ENCODE results near the gene SCN1B.
"Not testable (repeated sequence)": the region's sequence is repeated elsewhere in the genome, so short reads cannot be mapped to it uniquely, and the experiment has no call there.

SCN1B gene

DNA sequence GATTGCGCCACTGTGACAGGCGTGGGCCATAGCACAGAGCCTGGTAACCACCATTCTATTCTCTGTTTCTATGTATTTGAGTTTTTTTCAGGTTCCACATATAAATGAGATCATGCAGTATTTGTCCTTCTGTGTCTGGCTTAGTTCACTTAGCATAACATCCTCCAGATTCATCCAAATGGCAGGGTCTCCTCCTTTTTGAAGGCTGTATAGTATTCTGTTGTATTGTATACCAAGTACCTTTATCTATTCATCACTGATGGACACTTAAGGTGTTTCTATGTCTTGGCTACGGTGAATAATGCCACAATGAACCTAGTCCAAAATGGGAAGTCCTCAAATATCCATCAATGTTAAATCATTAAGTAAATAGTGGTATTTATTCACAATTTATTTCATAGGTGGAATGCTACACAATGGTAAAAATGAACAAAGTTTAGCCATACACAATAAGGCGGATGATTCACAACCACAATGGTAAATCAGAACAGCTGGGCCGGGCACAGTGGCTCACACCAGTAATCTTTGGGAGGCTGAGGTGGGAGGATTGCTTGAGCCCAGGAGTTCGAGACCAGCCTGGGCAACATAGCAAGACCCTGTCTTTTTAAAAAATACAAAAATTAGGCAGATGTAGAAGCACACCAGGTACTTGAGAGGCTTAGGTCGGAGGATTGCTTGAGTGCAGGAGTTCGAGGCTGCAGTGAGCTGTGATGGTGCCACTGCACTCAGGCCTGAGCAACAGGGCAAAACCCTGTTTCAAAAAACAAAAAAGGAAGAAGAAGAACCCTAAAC is 38.5 kb upstream of the SCN1B start:
- Histone ChIP-seq H3K27ac (no peak overlapping the region), H2AFZ (ENCODE audit: low read depth) (no peak overlapping the region), H4K20me1 (ENCODE audit: insufficient read depth) (no peaks in the 10 kb centered on the region), H3K4me2 (no peak overlapping the region), H3K36me3 (ENCODE audit: insufficient read depth) (no peaks in the 10 kb centered on the region), H3K79me2 (ENCODE audit: insufficient read depth, low read depth) (no peaks in the 10 kb centered on the region), H3K9ac (no peak overlapping the region), H3K27me3 (ENCODE audit: insufficient read depth, low read depth) (no peaks in the 10 kb centered on the region; the same call in 1 of the 2 replicates), H3K4me1 (ENCODE audit: low read depth, poor library complexity, severe bottlenecking) (no peaks in the 10 kb centered on the region), H3K4me3 (IDR thresholded peaks at IDR 0.05; ENCODE audit: insufficient read depth, low read depth, low read length) (no peak overlapping the region)
- TF ChIP-seq, protein P1, sequence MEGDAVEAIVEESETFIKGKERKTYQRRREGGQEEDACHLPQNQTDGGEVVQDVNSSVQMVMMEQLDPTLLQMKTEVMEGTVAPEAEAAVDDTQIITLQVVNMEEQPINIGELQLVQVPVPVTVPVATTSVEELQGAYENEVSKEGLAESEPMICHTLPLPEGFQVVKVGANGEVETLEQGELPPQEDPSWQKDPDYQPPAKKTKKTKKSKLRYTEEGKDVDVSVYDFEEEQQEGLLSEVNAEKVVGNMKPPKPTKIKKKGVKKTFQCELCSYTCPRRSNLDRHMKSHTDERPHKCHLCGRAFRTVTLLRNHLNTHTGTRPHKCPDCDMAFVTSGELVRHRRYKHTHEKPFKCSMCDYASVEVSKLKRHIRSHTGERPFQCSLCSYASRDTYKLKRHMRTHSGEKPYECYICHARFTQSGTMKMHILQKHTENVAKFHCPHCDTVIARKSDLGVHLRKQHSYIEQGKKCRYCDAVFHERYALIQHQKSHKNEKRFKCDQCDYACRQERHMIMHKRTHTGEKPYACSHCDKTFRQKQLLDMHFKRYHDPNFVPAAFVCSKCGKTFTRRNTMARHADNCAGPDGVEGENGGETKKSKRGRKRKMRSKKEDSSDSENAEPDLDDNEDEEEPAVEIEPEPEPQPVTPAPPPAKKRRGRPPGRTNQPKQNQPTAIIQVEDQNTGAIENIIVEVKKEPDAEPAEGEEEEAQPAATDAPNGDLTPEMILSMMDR (conservative IDR thresholded peaks at IDR 0.05; ENCODE audit: low read depth, low read length): no peak

DNA sequence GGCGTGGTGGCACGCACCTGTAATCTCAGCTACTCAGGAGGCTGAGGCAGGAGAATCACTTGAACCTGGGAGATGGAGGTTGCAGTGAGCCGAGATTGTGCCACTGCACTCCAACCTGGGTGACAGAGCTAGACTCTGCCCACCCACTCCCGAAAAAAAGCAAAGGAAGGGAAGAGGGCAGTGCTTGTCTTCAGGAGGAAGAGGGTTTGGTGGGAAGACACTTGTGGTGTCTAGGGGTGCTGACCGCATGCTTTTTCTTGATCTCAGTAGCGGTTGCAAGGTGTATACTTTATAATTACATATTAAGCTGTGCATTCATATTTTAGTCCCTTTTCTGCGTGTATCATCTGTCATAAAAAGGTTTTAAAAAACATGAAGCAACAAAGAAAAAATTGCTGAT is 37.7 kb upstream of the SCN1B start:
- not testable (repeated sequence) for H3K27me3 ChIP-seq (ENCODE audit: insufficient read depth, low read depth); H3K4me2 ChIP-seq; H3K4me3 ChIP-seq (IDR thresholded peaks at IDR 0.05; ENCODE audit: insufficient read depth, low read depth, low read length); H3K9ac ChIP-seq; H3K27ac ChIP-seq; H3K36me3 ChIP-seq (ENCODE audit: insufficient read depth); H4K20me1 ChIP-seq (ENCODE audit: insufficient read depth); H3K4me1 ChIP-seq (ENCODE audit: low read depth, poor library complexity, severe bottlenecking); H3K79me2 ChIP-seq (ENCODE audit: insufficient read depth, low read depth); H2AFZ ChIP-seq (ENCODE audit: low read depth)

DNA sequence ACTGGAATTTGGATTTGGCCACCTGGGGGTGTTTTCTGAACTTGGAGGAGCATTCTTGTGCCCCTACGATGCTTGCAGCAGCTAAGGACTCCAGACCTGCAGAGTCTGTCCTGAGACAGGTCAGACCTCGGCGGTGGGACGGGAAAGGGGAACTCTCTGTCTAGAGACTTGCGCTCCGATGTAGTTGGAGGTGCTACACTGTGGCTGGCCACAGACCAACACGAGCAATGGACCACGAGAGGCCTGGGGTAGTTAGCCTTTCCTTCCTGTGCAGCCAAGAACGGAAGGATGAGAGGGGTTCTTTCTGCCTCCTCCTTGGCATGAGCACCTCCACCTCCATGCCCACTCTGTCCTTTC is 36.0 kb upstream of the SCN1B start:
- Histone ChIP-seq H3K4me1 (ENCODE audit: low read depth, poor library complexity, severe bottlenecking) (no peaks in the 10 kb centered on the region), H4K20me1 (ENCODE audit: insufficient read depth) (no peaks in the 10 kb centered on the region), H3K36me3 (ENCODE audit: insufficient read depth) (no peaks in the 10 kb centered on the region), H3K9ac (no peak overlapping the region), H3K27ac (no peak overlapping the region), H3K79me2 (ENCODE audit: insufficient read depth, low read depth) (no peaks in the 10 kb centered on the region), H3K27me3 (ENCODE audit: insufficient read depth, low read depth) (no peaks in the 10 kb centered on the region; the same call in 1 of the 2 replicates), H2AFZ (ENCODE audit: low read depth) (no peak overlapping the region), H3K4me3 (IDR thresholded peaks at IDR 0.05; ENCODE audit: insufficient read depth, low read depth, low read length) (no peak overlapping the region), H3K4me2 (no peak overlapping the region)
- TF ChIP-seq, protein P1 (conservative IDR thresholded peaks at IDR 0.05; ENCODE audit: low read depth, low read length): no peak

DNA sequence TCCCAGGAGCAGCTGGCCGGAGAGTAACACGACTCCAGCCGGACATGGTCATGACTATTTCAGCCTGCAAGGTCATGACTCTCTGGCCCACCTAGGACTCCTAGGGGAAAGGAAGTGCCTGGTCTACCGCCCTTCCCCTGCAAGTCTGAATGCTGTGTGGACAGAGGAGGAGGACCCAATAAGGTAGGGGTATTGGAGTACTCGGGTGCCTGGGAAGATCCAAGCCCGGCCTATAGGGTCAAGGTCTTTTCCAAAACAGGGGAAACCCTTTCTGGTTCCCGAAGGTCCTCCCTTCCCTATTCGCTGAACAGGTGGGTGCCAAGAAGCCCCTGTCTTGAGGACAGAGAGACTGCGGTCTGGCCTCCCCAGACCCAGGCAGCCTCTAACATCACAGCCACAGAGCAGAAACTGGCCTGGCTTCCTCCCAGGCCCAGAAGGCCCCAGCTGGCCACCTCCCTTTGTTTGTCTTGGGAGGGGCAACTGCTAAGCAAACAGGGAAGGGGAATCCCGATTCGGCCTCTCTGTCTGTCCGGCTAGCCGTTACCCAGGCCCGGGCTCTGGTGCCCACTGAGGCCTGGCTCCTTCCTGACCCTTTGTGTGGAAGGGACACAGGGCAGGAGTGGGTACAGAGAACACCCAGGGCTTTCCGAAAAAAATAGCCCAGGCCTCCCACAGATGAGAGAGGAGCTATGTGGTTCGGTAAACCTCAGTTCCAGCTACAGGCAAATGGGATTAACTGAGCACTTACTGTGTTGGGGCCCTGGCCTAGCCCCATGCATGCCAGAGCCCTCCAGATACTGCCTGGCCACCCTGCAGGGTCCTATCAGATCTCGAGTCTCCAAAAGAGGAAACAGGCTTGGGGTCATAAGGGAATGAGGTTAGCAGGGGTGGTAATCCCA is 35.4 kb upstream of the SCN1B start:
- TF ChIP-seq, protein P1 (conservative IDR thresholded peaks at IDR 0.05; ENCODE audit: low read depth, low read length): no peak
- H3K4me2 ChIP-seq: no peak overlapping the region
- no peak overlapping the region for H3K27ac ChIP-seq

More for the DNA sequence above, 35.4 kb upstream of the SCN1B start:
- H4K20me1 ChIP-seq (ENCODE audit: insufficient read depth): no peaks in the 10 kb centered on the region
- no peak overlapping the region for H3K4me3 ChIP-seq (IDR thresholded peaks at IDR 0.05; ENCODE audit: insufficient read depth, low read depth, low read length)
- H3K36me3 ChIP-seq (ENCODE audit: insufficient read depth): no peaks in the 10 kb centered on the region
- no peak overlapping the region for H2AFZ ChIP-seq (ENCODE audit: low read depth)
- no peaks in the 10 kb centered on the region for H3K4me1 ChIP-seq (ENCODE audit: low read depth, poor library complexity, severe bottlenecking)
- H3K79me2 ChIP-seq (ENCODE audit: insufficient read depth, low read depth): no peaks in the 10 kb centered on the region
- no peaks in the 10 kb centered on the region; the same call in 1 of the 2 replicates for H3K27me3 ChIP-seq (ENCODE audit: insufficient read depth, low read depth)
- no peak overlapping the region for H3K9ac ChIP-seq

Data from KMS-11 (cell line).